ENCODE data around the gene RAD18.

DNA sequence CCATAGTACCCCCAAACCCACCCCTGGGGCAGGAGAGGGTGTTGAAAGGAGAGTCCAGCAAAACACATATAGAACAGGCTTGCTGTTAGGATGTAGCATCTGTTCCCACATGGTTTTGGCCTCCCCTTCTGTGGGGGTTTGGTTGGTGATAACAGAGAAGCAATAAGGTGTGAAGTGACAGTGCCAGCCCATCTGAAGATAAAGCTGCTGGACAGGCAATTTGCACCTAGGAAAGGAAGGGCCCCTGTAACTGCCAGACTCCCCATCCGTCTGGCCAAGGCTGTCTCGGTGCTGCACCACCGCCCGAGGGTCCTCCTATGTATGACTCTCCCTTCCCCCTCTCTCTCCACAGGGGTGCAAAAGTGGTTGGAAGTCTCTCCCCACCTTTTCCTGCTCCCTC lies 99.4 kb downstream of the RAD18 start:
- TF ChIP-seq, protein P1, sequence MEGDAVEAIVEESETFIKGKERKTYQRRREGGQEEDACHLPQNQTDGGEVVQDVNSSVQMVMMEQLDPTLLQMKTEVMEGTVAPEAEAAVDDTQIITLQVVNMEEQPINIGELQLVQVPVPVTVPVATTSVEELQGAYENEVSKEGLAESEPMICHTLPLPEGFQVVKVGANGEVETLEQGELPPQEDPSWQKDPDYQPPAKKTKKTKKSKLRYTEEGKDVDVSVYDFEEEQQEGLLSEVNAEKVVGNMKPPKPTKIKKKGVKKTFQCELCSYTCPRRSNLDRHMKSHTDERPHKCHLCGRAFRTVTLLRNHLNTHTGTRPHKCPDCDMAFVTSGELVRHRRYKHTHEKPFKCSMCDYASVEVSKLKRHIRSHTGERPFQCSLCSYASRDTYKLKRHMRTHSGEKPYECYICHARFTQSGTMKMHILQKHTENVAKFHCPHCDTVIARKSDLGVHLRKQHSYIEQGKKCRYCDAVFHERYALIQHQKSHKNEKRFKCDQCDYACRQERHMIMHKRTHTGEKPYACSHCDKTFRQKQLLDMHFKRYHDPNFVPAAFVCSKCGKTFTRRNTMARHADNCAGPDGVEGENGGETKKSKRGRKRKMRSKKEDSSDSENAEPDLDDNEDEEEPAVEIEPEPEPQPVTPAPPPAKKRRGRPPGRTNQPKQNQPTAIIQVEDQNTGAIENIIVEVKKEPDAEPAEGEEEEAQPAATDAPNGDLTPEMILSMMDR (IDR thresholded peaks at IDR 0.05) = no peak
- TF ChIP-seq POLR2A (IDR thresholded peaks at IDR 0.05) = no peak
